Thyroid gland (tissue), 4 donors: ENCODE measurements around the gene NFATC2. TPM values are rescaled to one million over a fixed set of nuclear protein-coding genes. Genes with fewer than 3 reads are reported as not detected.

Experiments used
- DNase-seq, 2 donors: peaks; one replicate each; pipeline ENCODE4 v3.0.0-alpha.2; 2019
- H3K27ac ChIP-seq, 3 donors: fragments of 200-600 bp; sonication (generic); 1 replicate in 2 of 3; 2 replicates in 1 of 3; pipeline ENCODE4 v1.5.1; 2016 to 2019; ENCODE audit warnings: mild to moderate bottlenecking in 1 of 3, moderate library complexity in 1 of 3
- H3K27me3 ChIP-seq: fragments of 200-600 bp; sonication (generic); one replicate; pipeline ENCODE4 v1.5.1; 2019
- H3K36me3 ChIP-seq, 2 donors: fragments of 200-600 bp; sonication (generic); one replicate each; pipeline ENCODE4 v1.5.1; 2016 to 2019
- H3K4me1 ChIP-seq, 2 donors: fragments of 200-600 bp; sonication (generic); one replicate each; pipeline ENCODE4 v1.5.1; 2017 to 2019
- H3K4me3 ChIP-seq, 3 donors: fragments of 200-600 bp; sonication (generic); replicated peaks in 1 of 3; 1 replicate in 2 of 3; 2 replicates in 1 of 3; pipeline ENCODE4 v1.5.1; 2016; ENCODE audit warnings: mild to moderate bottlenecking in 1 of 3
- H3K9me3 ChIP-seq: fragments of 200-600 bp; sonication (generic); one replicate; pipeline ENCODE4 v1.5.1; 2017
- POLR2A ChIP-seq, 2 donors: fragments of 450-650 bp; IDR thresholded peaks; one replicate each; pipeline ENCODE4 v1.6.1; 2017; ENCODE audit warnings: antibody characterized with exemption in 2 of 2, mild to moderate bottlenecking in 2 of 2, moderate library complexity in 1 of 2
- WGBS, 2 donors: methylation state at CpG; one replicate each; pipeline ENCODE4 v1.1.5; 2017; 5-methylcytosine and 5-hydroxymethylcytosine counted together
- intact Hi-C: fragments of 100-400 bp; cut with DNase I; formaldehyde crosslinking; loops from one replicate; pipeline ENCODE4 v1.15.1; 2023
- total RNA-seq, 4 donors: library from RNA; depleted of rRNA; stranded (reverse); fragments of >200 nt; gene quantifications; one replicate each; pipeline ENCODE4 v1.2.3, GENCODE V29; 2016
- TF ChIP-seq, protein P1 (sequence below), 6 experiments: fragments of 200-600 bp in 3 of 6; fragments of 450-650 bp in 3 of 6; sonication (generic) in 3 of 6; IDR thresholded peaks; one replicate each; pipeline ENCODE4 v1.5.1; 2016 to 2019; ENCODE audit warnings: antibody characterized with exemption in 6 of 6, mild to moderate bottlenecking in 2 of 6, inconsistent platforms in 1 of 6, moderate library complexity in 1 of 6

Gene NFATC2
- total RNA-seq, 4 donors from 2014 or later = 7.5 to 12.6 (median 8.5) TPM

DNA sequence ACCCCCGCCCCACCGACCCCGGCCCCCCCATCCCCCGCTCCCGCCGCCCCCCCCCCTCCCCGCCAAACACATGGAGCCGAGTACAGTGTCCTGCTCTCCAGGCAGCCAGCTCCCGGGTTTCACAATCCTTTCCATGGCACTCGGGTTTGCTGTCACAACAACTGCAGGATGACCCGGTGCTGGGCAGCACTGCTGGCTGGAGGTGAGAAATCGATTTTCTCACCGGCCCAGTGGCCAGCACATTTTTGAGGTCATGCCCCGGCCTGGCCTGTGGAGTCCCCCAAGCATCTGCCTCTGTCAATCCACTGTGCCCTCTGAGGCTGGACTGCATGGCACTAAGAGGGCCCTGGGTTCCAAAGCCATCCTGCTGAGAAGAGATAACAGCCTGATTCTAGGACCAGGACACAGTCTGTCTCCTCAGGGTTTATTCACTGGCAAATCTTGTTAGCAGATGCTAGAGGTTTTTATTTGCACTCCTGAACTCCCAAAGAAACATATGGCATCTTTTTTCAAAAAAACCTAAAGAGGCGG is 129.5 kb downstream of the NFATC2 start:
- peak overlapping the region; percentile 61 to 92 (median 74) for H3K27ac ChIP-seq

DNA sequence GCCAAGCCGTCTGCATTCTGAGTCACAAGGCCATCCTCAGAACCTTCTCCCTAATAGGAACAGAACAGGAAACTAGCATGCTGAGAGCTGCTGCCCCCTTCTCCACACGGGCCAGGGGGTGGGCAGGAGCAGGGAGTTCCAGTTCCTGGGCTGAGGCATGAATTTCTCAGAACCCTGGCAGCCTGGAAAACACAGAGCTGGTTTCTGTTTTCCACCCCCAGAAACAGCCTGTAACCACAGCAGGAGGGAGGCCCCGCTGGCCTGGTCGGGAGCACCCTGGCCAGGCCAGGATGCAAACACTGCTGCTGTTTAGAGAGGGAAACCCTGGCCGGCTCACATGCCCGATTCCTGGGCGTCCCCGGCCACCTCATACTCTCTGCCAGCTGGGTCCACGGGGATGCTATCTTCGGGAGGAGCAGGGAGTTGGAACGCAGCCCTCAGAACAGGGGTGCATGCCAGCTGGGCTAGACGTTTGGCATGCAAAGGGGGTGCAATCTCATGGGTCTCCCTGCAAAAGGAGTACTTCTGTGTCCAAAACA is 130.1 kb downstream of the NFATC2 start:
- H3K4me3 ChIP-seq = no peak overlapping the region
- DNase-seq = peak; percentile 63 to 70
- WGBS, 2 donors = 40% methylated on average over 2 of the region's 12 CpGs; no CpG with 5 or more reads in 1 of the 2 donors

More for the DNA sequence above, 129.5 kb downstream of the NFATC2 start:
- Histone ChIP-seq H3K36me3 (no peaks in the 10 kb centered on the region), H3K4me3 (no peak overlapping the region), H3K27me3 (no peaks in the 10 kb centered on the region), H3K9me3 (no peaks in the 10 kb centered on the region), H3K4me1 (peaks cover 32 to 36% of the 10 kb centered on the region in 2 donors)
- WGBS, 2 donors = 37 to 47% methylated on average over 3 to 7 of the region's 15 CpGs
- no peak for TF ChIP-seq POLR2A (IDR thresholded peaks at IDR 0.05)
- TF ChIP-seq, protein P1, sequence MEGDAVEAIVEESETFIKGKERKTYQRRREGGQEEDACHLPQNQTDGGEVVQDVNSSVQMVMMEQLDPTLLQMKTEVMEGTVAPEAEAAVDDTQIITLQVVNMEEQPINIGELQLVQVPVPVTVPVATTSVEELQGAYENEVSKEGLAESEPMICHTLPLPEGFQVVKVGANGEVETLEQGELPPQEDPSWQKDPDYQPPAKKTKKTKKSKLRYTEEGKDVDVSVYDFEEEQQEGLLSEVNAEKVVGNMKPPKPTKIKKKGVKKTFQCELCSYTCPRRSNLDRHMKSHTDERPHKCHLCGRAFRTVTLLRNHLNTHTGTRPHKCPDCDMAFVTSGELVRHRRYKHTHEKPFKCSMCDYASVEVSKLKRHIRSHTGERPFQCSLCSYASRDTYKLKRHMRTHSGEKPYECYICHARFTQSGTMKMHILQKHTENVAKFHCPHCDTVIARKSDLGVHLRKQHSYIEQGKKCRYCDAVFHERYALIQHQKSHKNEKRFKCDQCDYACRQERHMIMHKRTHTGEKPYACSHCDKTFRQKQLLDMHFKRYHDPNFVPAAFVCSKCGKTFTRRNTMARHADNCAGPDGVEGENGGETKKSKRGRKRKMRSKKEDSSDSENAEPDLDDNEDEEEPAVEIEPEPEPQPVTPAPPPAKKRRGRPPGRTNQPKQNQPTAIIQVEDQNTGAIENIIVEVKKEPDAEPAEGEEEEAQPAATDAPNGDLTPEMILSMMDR (IDR thresholded peaks at IDR 0.05) = no peak
- intact Hi-C loops = no loop called here
- peak; percentile 79 to 90 for DNase-seq

DNA sequence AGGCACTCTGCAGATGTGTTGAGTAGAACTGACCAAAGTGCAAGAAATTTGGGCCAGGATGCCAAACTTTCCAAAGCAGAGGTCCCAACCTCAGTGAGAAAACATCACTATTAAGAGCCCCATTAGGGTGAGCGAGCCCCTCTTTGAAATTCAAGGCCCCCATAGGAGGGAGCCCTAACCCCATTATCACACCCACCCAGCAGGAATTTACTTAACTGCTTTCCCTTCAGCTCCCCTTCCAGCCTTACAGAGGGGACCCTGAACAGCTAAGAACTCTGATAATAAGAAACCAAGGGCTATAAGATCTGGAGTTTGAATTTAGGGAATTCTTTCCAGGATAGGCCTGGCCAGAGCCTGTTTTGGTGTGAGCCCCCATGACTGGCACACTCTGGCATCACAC is 130.6 kb downstream of the NFATC2 start:
- H3K4me3 ChIP-seq = no peak overlapping the region
- no peak for DNase-seq
- no peaks in the 10 kb centered on the region for H3K27me3 ChIP-seq
- TF ChIP-seq POLR2A (IDR thresholded peaks at IDR 0.05) = no peak
- TF ChIP-seq, protein P1 (IDR thresholded peaks at IDR 0.05) = no peak
- H3K27ac ChIP-seq = peak overlapping the region; percentile 61 to 92 (median 70)
- H3K4me1 ChIP-seq = peaks cover 30 to 36% of the 10 kb centered on the region in 2 donors
- no peaks in the 10 kb centered on the region for H3K36me3 ChIP-seq
- intact Hi-C loops = no loop called here
- H3K9me3 ChIP-seq = no peaks in the 10 kb centered on the region
- WGBS, 2 donors = 100% methylated on average over 1 of the region's 1 CpG

More for the DNA sequence above, 130.1 kb downstream of the NFATC2 start:
- Histone ChIP-seq H3K4me1 (peaks cover 32 to 36% of the 10 kb centered on the region in 2 donors), H3K36me3 (no peaks in the 10 kb centered on the region), H3K27me3 (no peaks in the 10 kb centered on the region), H3K27ac (peak overlapping the region; percentile 61 to 92 (median 70)), H3K9me3 (no peaks in the 10 kb centered on the region)
- TF ChIP-seq, protein P1 (IDR thresholded peaks at IDR 0.05) = no peak
- no peak for TF ChIP-seq POLR2A (IDR thresholded peaks at IDR 0.05)
- intact Hi-C loops = no loop called here

DNA sequence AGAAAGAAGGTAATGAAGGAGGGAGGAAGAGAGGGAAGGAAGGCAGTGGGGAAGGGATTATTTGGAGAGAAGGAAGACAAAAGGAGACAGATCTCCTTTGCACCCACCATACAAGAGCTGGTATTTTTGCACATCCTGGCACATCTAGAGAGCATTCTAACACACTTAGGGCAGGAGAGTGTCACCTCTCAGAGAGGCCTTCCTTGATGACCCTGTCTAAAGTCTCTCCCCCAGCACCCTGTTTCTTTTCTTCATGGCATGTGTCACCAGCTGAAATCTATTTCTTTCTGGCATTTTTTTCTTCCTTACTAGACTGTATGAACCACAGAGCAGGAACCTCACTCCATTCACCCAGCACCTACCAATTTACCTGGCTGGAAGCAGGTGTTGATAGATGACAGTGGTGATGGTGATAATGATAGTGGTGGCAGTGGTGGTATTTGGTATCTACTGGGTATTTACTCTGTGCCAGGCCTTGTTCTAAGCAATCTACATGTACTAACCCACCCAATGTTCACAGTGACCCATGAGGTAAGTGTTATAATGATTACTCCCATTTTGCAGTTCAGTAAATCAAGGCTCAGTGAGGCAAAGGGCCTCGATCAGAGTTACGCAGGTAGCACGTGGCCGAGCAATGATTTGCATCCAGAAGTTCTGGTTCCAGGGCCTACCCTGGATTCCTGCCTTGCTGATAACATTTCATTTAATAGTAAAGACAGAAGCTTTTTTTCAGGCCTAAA is 131.8 kb downstream of the NFATC2 start:
- Histone ChIP-seq H3K4me3 (no peak overlapping the region), H3K36me3 (no peaks in the 10 kb centered on the region), H3K9me3 (no peaks in the 10 kb centered on the region), H3K27ac (peak overlapping the region; percentile 61 to 92 (median 73)), H3K4me1 (peaks cover 30 to 36% of the 10 kb centered on the region in 2 donors), H3K27me3 (no peaks in the 10 kb centered on the region)
- intact Hi-C loops = no loop called here
- TF ChIP-seq POLR2A (IDR thresholded peaks at IDR 0.05) = no peak
- TF ChIP-seq, protein P1 (IDR thresholded peaks at IDR 0.05) = no peak
- no peak for DNase-seq
- 96 to 100% methylated on average over 2 to 4 of the region's 4 CpGs for WGBS, 2 donors
